Measurements from ENCODE around the gene ANG. TPM values are rescaled to one million over a fixed set of nuclear protein-coding genes. Genes with fewer than 3 reads are reported as not detected.

ANG gene
- total and polyA plus RNA-seq, 9 of the 15 experiments (the other 6 are each of a cell fraction or from before 2014, with no cell fraction given), result 0.21 to 0.73 (median 0.34) TPM; not detected in 4

DNA sequence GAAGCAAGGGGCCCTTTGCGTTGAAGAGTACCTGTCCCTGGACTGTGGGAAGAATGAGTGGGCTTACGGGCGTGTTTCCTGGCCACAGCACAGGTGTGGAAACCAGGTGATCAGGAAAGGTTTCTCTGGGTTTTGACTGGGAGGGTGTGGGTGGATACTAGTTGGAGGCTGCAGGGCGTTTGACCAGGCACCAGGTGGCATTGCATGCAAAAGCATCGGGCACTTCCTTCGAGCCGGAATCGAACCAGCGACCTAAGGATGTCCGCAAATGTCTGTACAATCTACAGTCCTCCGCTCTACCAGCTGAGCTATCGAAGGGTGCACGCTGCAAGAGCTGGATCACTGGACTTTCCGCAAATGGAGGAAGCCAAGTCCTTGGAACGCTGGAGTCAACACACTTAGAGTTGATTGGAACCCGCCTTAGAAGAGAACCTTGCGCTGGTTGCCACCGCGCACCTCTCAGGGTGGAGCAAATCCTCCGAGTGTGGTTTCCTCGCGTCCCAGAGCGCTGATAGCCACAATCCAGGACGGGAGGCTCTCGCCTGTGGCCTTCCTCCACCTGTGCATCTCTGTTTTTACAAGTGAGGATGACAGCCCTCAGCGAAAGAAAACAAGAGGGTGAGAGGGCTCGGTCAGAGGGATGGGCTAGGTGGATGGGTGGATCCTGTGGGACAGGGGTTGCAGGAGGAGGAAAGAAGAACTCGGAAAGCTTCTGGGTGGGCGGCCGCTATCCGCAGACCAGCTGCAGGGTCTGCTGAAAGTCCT lies 25.4 kb upstream of the ANG start (continued):
- TF ChIP-seq, protein P1, sequence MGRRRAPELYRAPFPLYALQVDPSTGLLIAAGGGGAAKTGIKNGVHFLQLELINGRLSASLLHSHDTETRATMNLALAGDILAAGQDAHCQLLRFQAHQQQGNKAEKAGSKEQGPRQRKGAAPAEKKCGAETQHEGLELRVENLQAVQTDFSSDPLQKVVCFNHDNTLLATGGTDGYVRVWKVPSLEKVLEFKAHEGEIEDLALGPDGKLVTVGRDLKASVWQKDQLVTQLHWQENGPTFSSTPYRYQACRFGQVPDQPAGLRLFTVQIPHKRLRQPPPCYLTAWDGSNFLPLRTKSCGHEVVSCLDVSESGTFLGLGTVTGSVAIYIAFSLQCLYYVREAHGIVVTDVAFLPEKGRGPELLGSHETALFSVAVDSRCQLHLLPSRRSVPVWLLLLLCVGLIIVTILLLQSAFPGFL (CRISPR knock-in tag; IDR thresholded peaks at IDR 0.05), result no peak
- TF ChIP-seq ATF7 (IDR thresholded peaks at IDR 0.05) (peak; percentile 43; the same call in 1 of the 2 replicates), TEAD4 (IDR thresholded peaks at IDR 0.05; ENCODE audit: low read length) (peak; percentile 71), TEAD4 (CRISPR knock-in tag; IDR thresholded peaks at IDR 0.05; ENCODE audit: borderline replicate concordance) (no peak), KAT8 (IDR thresholded peaks at IDR 0.05; ENCODE audit: low read depth) (no peak), BRCA1 (IDR thresholded peaks at IDR 0.05) (no peak), BRCA1 (CRISPR knock-in tag; IDR thresholded peaks at IDR 0.05) (no peak), CBX3 (IDR thresholded peaks at IDR 0.05; ENCODE audit: borderline replicate concordance in 1 of 2, low read length in 2 of 2) (no peak), BCOR (IDR thresholded peaks at IDR 0.05) (peak; percentile 54; the same call in 1 of the 2 replicates), NRF1 (conservative IDR thresholded peaks at IDR 0.05 in 1 of 2, IDR thresholded peaks at IDR 0.05 in 1 of 2) (peak; percentile 82 to 84), ATF1 (CRISPR knock-in tag; IDR thresholded peaks at IDR 0.05) (no peak), ATF1 (tag; IDR thresholded peaks at IDR 0.05) (peak; percentile 22; the same call in 1 of the 2 replicates), ADNP (tag; IDR thresholded peaks at IDR 0.05) (peak; percentile 44; the same call in 1 of the 2 replicates), ZNF133 (CRISPR knock-in tag; IDR thresholded peaks at IDR 0.05) (no peak), RCOR1 (IDR thresholded peaks at IDR 0.05; ENCODE audit: borderline replicate concordance in 1 of 2, low read depth in 2 of 2, low read length in 2 of 2) (peak in 1 of 2 experiments; percentile 81; a peak in 2 of 4 replicates), BRD9 (IDR thresholded peaks at IDR 0.05; ENCODE audit: low read depth, partially characterized antibody) (peak; percentile 48), ZBED1 (IDR thresholded peaks at IDR 0.05) (no peak), EP300 (IDR thresholded peaks at IDR 0.05; ENCODE audit: low read length) (peak; percentile 27; the same call in 1 of the 2 replicates), LCOR (CRISPR knock-in tag; IDR thresholded peaks at IDR 0.05) (peak; percentile 54; the same call in 1 of the 2 replicates), NUFIP1 (IDR thresholded peaks at IDR 0.05; ENCODE audit: partially characterized antibody) (no peak), TSC22D4 (tag; IDR thresholded peaks at IDR 0.05) (no peak)
- TF ChIP-seq, protein P2, sequence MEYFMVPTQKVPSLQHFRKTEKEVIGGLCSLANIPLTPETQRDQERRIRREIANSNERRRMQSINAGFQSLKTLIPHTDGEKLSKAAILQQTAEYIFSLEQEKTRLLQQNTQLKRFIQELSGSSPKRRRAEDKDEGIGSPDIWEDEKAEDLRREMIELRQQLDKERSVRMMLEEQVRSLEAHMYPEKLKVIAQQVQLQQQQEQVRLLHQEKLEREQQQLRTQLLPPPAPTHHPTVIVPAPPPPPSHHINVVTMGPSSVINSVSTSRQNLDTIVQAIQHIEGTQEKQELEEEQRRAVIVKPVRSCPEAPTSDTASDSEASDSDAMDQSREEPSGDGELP (CRISPR knock-in tag; IDR thresholded peaks at IDR 0.05; ENCODE audit: borderline replicate concordance), result peak; percentile 96
- TF ChIP-seq, protein P3, sequence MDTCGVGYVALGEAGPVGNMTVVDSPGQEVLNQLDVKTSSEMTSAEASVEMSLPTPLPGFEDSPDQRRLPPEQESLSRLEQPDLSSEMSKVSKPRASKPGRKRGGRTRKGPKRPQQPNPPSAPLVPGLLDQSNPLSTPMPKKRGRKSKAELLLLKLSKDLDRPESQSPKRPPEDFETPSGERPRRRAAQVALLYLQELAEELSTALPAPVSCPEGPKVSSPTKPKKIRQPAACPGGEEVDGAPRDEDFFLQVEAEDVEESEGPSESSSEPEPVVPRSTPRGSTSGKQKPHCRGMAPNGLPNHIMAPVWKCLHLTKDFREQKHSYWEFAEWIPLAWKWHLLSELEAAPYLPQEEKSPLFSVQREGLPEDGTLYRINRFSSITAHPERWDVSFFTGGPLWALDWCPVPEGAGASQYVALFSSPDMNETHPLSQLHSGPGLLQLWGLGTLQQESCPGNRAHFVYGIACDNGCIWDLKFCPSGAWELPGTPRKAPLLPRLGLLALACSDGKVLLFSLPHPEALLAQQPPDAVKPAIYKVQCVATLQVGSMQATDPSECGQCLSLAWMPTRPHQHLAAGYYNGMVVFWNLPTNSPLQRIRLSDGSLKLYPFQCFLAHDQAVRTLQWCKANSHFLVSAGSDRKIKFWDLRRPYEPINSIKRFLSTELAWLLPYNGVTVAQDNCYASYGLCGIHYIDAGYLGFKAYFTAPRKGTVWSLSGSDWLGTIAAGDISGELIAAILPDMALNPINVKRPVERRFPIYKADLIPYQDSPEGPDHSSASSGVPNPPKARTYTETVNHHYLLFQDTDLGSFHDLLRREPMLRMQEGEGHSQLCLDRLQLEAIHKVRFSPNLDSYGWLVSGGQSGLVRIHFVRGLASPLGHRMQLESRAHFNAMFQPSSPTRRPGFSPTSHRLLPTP (IDR thresholded peaks at IDR 0.05; ENCODE audit: borderline replicate concordance, extremely low read depth, insufficient read length), result peak; percentile 93
- TF ChIP-seq, protein P4, sequence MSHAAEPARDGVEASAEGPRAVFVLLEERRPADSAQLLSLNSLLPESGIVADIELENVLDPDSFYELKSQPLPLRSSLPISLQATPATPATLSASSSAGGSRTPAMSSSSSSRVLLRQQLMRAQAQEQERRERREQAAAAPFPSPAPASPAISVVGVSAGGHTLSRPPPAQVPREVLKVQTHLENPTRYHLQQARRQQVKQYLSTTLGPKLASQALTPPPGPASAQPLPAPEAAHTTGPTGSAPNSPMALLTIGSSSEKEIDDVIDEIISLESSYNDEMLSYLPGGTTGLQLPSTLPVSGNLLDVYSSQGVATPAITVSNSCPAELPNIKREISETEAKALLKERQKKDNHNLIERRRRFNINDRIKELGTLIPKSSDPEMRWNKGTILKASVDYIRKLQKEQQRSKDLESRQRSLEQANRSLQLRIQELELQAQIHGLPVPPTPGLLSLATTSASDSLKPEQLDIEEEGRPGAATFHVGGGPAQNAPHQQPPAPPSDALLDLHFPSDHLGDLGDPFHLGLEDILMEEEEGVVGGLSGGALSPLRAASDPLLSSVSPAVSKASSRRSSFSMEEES (CRISPR knock-in tag; IDR thresholded peaks at IDR 0.05), result no peak
